GM19238 (cell line): ENCODE results near the gene OR51F2.
"Not testable (repeated sequence)": the region's sequence is repeated elsewhere in the genome, so short reads cannot be mapped to it uniquely, and the experiment has no call there.

Experiments used
- DNase-seq: peaks from one replicate; pipeline ENCODE4 v3.0.0; 2011; ENCODE audit warnings: low spot score; ENCODE audit not compliant: insufficient read length

OR51F2 gene

DNA sequence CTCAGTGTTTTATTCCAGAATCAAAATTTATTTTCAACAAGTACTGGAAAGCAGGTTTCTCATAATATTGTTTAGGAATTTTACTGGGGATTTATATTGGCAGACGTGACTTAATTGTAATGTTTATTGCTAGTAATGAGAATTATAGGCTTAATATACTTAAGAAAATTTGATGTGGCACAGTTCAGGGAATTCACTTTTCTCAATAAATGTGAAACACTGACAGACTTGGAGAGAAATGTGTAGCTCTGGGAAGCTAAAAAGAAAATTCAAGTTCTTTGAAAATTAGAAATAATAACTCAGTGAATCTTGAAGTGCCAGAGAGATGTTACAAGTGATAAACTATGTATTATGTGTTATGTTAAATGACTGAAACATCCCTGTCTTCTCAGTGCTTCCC lies at the start of gene OR51F2:
OR51F2 (plus strand) TSS at position 301 of the 400 bp plus-strand sequence. CDS start 101 bp downstream, outside the sequence.
- no peak for DNase-seq

GRCh38 chr11:4782454-4782853 lies 38.7 kb upstream of the OR51F2 start:
- no peak for DNase-seq

GRCh38 chr11:4797206-4797605 lies 23.9 kb upstream of the OR51F2 start:
- DNase-seq = no peak

DNA sequence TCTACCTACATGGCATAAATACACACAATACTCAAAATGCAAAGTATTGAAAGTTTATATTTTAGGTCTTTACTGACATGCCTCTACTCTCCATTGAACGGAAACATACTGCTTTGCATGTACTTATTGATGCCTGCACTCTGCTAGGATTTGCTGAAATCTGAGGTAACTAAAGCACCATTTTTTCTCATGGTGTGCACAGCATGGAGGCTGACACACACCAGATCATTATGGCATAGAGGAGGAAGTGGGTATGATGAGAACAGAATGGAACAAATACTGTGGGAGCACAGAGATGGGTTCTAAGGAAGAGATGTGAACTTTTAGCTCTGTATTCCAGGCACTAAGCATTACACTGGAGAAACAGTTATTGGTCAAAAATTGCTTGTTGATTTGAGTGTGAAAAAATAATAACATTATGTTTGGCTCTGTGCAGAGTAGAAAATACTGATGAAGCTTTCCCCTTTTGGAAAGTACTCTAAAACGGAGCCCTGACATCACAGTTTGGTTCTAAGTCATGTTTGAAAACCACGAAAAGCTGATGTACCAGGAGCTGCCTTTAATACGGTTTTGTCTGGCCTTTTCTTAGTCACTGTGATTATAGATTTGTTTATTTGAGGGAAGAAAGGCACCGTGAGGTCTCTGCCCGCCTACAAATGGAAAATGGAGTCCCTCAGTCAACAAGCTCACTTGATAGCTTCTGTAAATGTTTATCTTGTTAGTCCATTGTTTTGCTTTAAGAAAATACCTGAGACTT lies 22.5 kb upstream of the OR51F2 start:
- DNase-seq = no peak

GRCh38 chr11:4801316-4801715 lies 19.8 kb upstream of the OR51F2 start:
- DNase-seq = not testable (repeated sequence)

DNA sequence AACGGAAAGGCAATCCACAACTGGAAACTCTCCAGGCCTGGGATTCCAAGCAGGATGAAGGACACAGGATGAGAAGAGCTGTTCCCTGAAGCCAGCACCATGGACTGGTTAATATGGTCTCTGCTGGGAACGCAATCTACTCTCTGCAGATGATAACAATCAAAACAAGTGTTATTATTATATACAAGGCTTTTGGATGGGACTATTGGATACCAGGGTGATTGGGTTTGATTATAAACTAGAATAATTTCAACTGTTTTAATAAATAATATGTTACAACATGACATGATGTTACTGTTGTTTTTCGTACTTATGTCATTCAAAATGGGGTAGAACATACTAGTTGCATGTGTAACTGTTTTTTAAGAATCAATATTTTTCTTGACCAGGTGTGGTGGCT lies 16.8 kb upstream of the OR51F2 start, which contains the start of gene OR52R1:
OR52R1 (minus strand) TSS at position 101 of the 400 bp plus-strand sequence; CDS start at position 101, 0 bp downstream.
- DNase-seq = no peak

DNA sequence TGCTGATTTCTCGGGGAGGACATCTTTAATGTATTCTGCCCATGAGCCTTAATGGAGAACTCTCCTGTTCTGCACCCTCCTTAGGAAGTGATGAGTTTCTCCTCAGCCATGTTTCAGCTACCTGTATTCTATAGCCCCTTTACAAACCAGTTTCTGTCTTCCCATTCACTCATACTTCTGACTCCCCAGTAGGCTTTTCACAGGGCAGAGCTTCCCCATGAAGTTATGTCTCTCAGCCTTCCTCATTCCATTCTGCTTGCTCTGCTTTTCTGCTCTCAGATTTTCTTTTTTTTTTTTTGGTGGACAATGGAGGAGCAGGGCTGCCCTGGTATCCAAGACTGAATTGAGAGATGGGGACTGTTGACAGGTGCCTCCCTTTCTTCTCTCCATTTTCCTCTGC lies 12.6 kb upstream of the OR51F2 start:
- no peak for DNase-seq

DNA sequence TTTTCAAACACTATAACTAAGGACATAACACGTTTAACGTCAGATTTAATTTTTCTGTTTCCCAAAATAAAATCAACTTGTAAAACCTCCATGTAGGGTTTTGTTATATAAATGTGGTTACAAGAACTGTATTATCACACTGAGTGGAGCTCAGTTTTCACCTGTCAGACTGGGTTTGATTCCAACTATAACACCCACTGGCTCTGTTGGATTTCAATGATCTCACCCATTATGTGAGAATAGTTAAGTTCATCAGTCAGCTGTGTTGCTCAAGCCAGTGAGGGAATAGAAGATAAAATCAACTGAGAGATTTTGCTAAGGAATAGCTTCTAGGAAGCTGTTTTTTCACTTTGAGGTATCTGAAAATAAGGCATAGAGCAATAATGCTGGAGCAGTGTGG lies 11.9 kb upstream of the OR51F2 start:
- no peak for DNase-seq

DNA sequence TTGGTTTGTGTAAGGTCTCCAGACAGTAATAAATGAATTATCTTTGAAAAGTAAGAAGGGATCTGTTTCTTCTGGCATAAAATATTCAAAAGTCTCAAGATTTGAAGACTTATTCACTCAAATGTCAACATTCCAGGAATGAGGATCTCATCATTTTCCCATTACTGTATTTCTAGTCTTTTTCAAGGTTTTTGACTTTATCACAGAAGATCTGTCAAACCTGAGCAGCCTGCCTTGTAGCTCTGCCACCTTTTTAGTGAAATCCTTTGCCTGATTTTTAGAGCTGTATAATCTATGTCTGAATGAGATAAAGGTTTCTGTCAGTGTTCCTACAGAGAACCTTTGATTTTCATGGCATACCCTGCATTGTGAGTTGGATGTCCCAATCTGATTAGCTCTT lies 4.0 kb downstream of the OR51F2 start:
- no peak for DNase-seq

DNA sequence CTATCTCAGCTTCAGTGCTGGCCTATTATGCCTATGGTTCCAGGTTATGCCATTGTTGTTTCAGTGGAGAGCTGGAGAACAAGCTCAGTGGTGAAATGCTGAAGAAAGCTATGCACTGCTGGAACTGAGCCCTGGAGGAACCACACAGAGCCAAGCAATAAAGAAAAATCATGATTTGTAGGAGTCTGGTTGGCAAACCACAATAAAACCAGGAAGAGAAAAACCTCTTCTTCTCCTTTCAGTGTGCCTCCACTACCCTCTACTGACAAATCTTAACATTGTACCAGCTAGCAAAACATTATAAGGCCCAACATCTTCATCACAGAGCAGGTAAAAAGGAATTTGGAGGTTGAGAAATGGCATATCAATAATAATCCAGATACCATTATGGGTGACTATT lies 5.3 kb downstream of the OR51F2 start:
- no peak for DNase-seq

- DNase-seq = no peak
These were observed 9.2 kb downstream of the OR51F2 start for GRCh38 chr11:4830346-4830745.

GRCh38 chr11:4830909-4831308 lies 9.8 kb downstream of the OR51F2 start:
- DNase-seq = no peak

DNA sequence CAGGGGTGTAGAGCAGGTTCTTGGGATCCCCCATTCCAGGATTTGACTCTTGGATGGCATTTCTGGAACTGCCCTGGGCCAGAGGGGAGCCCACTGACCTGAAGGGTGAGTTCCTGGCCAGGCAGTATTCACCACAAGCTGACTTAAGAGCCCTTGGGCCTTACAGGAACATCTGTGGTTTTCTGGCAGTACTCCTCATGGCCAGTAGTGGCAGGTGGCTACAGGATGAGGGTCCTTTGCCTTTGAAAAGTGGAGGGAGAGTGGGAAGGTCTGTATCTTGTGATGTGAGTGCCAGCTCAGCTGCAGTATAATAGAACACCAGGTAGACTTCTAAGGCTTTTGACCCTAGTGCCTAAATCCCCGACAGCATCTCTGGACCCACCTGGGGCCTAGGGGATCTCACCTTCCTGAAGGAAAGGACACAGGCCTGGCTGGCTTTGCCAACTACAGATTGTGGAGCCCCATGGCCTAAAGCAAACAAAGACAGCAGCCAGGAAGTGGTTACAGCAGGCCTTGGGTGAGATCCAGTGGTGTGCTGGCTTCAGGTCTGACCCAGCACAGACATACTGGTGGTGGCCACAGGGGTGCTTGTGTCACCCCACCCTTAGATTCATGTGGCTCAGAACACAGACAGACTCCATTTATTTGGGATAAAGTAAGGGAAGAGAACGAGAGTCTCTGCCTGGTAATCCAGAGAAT lies 18.9 kb downstream of the OR51F2 start:
- DNase-seq = no peak

DNA sequence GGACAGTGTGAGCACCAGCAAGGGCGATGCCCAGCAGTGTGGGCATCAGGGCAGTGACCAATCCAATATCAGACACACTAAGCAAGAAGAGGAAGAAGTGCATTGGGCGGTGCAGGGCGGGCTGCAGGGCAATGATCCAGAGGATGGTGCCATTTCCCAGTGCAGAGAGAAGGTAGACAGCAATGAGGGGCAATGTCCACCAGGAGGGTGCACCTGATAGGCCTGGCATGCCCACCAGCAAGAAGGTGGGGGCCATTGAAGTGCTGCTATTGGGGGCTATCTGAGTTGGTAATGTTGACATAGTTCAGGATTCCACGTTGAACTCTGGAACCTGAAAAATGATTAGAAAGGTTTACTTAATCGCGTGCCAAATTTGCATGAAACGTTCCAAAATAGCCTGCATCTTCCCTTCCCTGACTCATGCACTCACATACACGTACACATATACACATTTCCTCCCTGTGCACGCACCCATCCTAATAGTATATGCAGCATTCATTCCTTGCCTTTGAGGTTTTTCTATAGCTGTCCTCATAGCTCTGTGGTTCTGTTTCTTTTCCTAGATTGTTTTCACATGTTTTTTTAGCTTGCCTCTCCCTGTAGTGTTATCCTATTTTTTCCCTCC lies 27.9 kb downstream of the OR51F2 start, which contains the start of gene OR51S1:
OR51S1 (minus strand) TSS at position 301 of the 625 bp plus-strand sequence; CDS start at position 301, 0 bp downstream.
- no peak for DNase-seq

DNA sequence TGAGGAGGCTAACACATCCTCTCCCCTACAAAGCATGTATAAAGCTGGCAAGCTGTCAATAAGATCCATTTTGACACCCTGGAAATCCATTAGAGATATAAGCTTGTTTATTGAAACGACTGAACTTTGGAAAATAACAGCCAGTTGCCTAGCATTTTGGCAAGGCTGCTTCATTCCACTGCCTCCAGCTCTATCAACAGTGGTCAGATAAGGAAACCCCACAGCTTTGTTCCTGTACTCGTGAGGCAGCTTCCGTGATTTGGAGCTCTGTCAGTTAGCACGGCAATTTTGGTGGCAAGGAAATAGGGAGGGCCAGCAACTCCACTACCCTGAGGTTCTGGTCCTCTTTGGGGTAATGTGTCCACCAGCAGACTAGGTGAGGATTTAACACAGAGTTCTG lies 29.9 kb downstream of the OR51F2 start:
- DNase-seq = no peak

- DNase-seq = not testable (repeated sequence)
These were observed 33.2 kb downstream of the OR51F2 start for GRCh38 chr11:4854286-4854685.

DNA sequence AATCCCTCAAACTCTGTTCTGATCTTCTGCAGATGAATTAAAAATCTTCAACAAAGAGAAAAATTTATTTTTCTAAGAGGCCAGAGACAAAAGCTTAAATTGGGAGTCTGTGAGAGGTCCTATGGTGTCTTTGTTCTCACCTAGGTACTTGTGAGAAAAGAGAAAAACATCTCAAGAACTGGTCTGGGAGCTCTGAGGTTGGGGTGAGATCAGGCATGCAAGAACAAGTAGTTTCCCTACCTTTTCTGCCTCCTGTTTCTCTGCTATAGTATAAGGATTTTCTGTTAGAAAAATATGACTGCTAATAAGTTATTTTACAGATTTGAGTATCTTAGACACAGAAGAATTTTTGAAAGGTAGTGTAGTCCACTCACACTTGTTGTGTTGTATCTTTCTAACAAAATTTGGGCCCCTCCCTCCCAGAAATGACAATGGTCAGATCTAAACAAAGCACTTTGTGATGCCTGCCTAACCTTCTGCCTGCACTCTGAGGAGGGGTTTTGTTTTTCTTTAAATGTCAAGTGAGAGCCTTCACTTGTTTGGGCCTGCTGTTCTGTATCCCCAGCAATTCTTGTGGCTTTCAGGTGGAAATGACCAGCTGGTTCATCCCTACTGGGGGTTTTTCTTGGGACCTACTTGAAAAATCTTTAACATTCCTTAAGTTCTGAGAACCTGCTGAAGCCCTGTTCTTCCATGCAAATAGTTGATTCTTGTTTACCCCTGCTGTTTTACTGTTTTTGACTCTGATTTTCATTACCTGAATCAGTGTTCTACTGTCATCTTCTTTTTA lies 41.5 kb downstream of the OR51F2 start:
- DNase-seq = no peak

DNA sequence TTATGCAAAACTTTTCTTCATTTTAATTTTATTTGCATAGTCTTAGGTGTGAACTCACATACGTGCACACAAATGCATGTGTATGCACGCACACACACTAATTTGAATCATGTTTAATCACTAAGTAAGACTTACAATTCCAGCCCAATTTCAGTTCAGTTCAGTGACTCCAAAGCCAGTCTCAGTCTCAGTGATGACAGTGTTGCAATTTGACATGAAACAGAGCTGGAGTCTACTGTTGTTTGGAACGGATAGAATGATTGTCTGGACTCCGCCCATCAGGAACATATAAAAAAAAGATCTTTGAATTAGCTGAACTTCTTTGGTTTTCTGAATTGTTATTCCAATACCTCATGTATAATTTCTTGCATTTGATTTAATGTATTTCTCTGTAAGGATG lies 42.8 kb downstream of the OR51F2 start:
- no peak for DNase-seq

GRCh38 chr11:4865855-4866254 lies 44.7 kb downstream of the OR51F2 start:
- DNase-seq = no peak
